Measurements from ENCODE around the gene IGFBP6. TPM values are rescaled to one million over a fixed set of nuclear protein-coding genes. Genes with fewer than 3 reads are reported as not detected.

The IGFBP6 gene
- total and polyA plus RNA-seq, 12 donors: 27.0 to 182 (median 41.0) TPM

DNA sequence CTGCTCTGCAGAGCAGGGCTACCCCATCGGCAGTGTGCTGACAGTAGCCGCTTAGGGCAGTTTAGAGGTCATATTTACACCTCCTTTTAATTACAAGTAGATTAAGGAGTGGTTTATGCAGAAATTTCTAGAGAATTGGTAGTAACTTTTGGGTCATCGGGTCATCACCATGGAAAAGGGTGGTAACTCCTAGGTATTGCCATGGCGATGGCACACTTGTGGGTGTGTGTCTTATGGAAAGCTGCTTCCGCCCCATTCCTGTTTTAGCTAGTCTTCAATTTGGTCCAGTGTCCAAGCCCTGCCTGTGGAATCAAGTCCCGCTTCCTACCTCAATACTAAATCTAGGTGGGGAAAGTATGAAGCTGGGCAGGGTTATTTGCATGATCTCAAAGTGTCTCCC, 53.6 kb downstream of the IGFBP6 start:
- TF ChIP-seq, protein P1, sequence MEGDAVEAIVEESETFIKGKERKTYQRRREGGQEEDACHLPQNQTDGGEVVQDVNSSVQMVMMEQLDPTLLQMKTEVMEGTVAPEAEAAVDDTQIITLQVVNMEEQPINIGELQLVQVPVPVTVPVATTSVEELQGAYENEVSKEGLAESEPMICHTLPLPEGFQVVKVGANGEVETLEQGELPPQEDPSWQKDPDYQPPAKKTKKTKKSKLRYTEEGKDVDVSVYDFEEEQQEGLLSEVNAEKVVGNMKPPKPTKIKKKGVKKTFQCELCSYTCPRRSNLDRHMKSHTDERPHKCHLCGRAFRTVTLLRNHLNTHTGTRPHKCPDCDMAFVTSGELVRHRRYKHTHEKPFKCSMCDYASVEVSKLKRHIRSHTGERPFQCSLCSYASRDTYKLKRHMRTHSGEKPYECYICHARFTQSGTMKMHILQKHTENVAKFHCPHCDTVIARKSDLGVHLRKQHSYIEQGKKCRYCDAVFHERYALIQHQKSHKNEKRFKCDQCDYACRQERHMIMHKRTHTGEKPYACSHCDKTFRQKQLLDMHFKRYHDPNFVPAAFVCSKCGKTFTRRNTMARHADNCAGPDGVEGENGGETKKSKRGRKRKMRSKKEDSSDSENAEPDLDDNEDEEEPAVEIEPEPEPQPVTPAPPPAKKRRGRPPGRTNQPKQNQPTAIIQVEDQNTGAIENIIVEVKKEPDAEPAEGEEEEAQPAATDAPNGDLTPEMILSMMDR (IDR thresholded peaks at IDR 0.05): no peak
- Histone ChIP-seq H3K4me3 (no peak overlapping the region), H3K9me3 (no peaks in the 10 kb centered on the region), H3K36me3 (no peaks in the 10 kb centered on the region), H3K4me1 (peaks cover 0 to 5% (median 0%) of the 10 kb centered on the region in 9 donors), H3K27me3 (no peaks in the 10 kb centered on the region), H3K27ac (no peak overlapping the region)
- WGBS, 2 donors: 84 to 90% methylated on average over 6 of the region's 6 CpGs
- no peak for ATAC-seq
- DNase-seq: no peak
- intact Hi-C loops (cut with DNase I): loop anchor here in 1 of 10 donors (5.0 kb wide), 1 partner anchor 34 kb away; no protein-coding TSS in a partner anchor

Small RNAs within 50 kb of the gene (microRNA-seq; reads per million reads assigned to microRNA genes)
- gene MIR6757: 0.51 to 1.2 reads per million in 2 donors

Other genes with a start within 250 kb of the IGFBP6 start
- gene KRT78, start 248.7 kb upstream of the IGFBP6 start, total RNA-seq: not detected
- under 1 TPM in 1 of 2 donors, not detected in 1; 0.07 TPM for gene KRT78, start 248.7 kb upstream of the IGFBP6 start, polyA plus RNA-seq
- 100 to 1,000 TPM in 6 of 10 donors, 10 to 100 TPM in 4; 52.1 to 150 (median 109) TPM for gene KRT8, start 192.6 kb upstream of the IGFBP6 start, total RNA-seq
- 100 to 1,000 TPM; 153 to 161 TPM for gene KRT8, start 192.6 kb upstream of the IGFBP6 start, polyA plus RNA-seq
- gene KRT18, start 148.5 kb upstream of the IGFBP6 start, total RNA-seq: 10 to 100 TPM in 1 of 10 donors, 1 to 10 TPM in 9; 2.8 to 20.9 (median 6.4) TPM
- 10 to 100 TPM in 1 of 2 donors, 1 to 10 TPM in 1; 7.8 to 13.1 TPM for gene KRT18, start 148.5 kb upstream of the IGFBP6 start, polyA plus RNA-seq
- gene EIF4B, start 91.2 kb upstream of the IGFBP6 start, total RNA-seq: 100 to 1,000 TPM; 364 to 477 (median 431) TPM
- 10 to 100 TPM; 53.2 to 63.5 TPM for gene EIF4B, start 91.2 kb upstream of the IGFBP6 start, polyA plus RNA-seq
- gene TNS2, start 47.6 kb upstream of the IGFBP6 start, total RNA-seq: 100 to 1,000 TPM in 3 of 10 donors, 10 to 100 TPM in 7; 60.6 to 139 (median 77.1) TPM
- 100 to 1,000 TPM in 1 of 2 donors, 10 to 100 TPM in 1; 68.1 to 364 TPM for gene TNS2, start 47.6 kb upstream of the IGFBP6 start, polyA plus RNA-seq
- 10 to 100 TPM; 40.9 to 63.0 (median 47.4) TPM for gene SPRYD3, start 18.3 kb upstream of the IGFBP6 start, total RNA-seq
- 10 to 100 TPM; 20.5 to 63.9 TPM for gene SPRYD3, start 18.3 kb upstream of the IGFBP6 start, polyA plus RNA-seq
- gene SOAT2, start 5.8 kb downstream of the IGFBP6 start, total RNA-seq: not detected
- gene SOAT2, start 5.8 kb downstream of the IGFBP6 start, polyA plus RNA-seq: under 1 TPM in 1 of 2 donors, not detected in 1; 0.03 TPM
- 10 to 100 TPM; 13.8 to 28.9 (median 20.4) TPM for gene ZNF740, start 83.1 kb downstream of the IGFBP6 start, total RNA-seq
- 1 to 10 TPM; 2.7 to 8.2 TPM for gene ZNF740, start 83.1 kb downstream of the IGFBP6 start, polyA plus RNA-seq
- 10 to 100 TPM in 3 of 10 donors, 1 to 10 TPM in 7; 8.3 to 15.1 (median 9.5) TPM for gene CSAD, start 83.3 kb downstream of the IGFBP6 start, total RNA-seq
- 10 to 100 TPM in 1 of 2 donors, 1 to 10 TPM in 1; 8.0 to 76.4 TPM for gene CSAD, start 83.3 kb downstream of the IGFBP6 start, polyA plus RNA-seq
- 1 to 10 TPM in 7 of 10 donors, under 1 TPM in 3; 0.56 to 8.4 (median 1.1) TPM for gene ITGB7, start 109.6 kb downstream of the IGFBP6 start, total RNA-seq
- gene ITGB7, start 109.6 kb downstream of the IGFBP6 start, polyA plus RNA-seq: under 1 TPM; 0.55 to 0.73 TPM
- gene RARG, start 134.5 kb downstream of the IGFBP6 start, total RNA-seq: 10 to 100 TPM in 8 of 10 donors, 1 to 10 TPM in 2; 7.0 to 21.7 (median 13.9) TPM
- gene RARG, start 134.5 kb downstream of the IGFBP6 start, polyA plus RNA-seq: 10 to 100 TPM in 1 of 2 donors, 1 to 10 TPM in 1; 7.8 to 11.7 TPM
- gene ESPL1, start 170.6 kb downstream of the IGFBP6 start, total RNA-seq: 1 to 10 TPM in 2 of 10 donors, under 1 TPM in 8; 0.04 to 3.1 (median 0.36) TPM
- gene ESPL1, start 170.6 kb downstream of the IGFBP6 start, polyA plus RNA-seq: under 1 TPM; 0.13 to 0.29 TPM
- gene PFDN5, start 197.9 kb downstream of the IGFBP6 start, total RNA-seq: 100 to 1,000 TPM; 307 to 413 (median 339) TPM
- 1,000 to 10,000 TPM in 1 of 2 donors, 100 to 1,000 TPM in 1; 658 to 1,216 TPM for gene PFDN5, start 197.9 kb downstream of the IGFBP6 start, polyA plus RNA-seq
- gene MYG1, start 202.0 kb downstream of the IGFBP6 start, total RNA-seq: 10 to 100 TPM; 26.8 to 40.1 (median 36.0) TPM
- gene MYG1, start 202.0 kb downstream of the IGFBP6 start, polyA plus RNA-seq: 100 to 1,000 TPM in 1 of 2 donors, 10 to 100 TPM in 1; 69.4 to 115 TPM
- 10 to 100 TPM; 33.5 to 42.2 (median 34.9) TPM for gene AAAS, start 223.9 kb downstream of the IGFBP6 start, total RNA-seq
- gene AAAS, start 223.9 kb downstream of the IGFBP6 start, polyA plus RNA-seq: 10 to 100 TPM; 33.9 to 52.8 TPM
- gene SP7, start 238.7 kb downstream of the IGFBP6 start, total RNA-seq: not detected
- not detected for gene SP7, start 238.7 kb downstream of the IGFBP6 start, polyA plus RNA-seq

Measured in heart right ventricle (tissue), 16 donors.